ENCODE data around the gene AHSG. TPM values are rescaled to one million over a fixed set of nuclear protein-coding genes. Genes with fewer than 3 reads are reported as not detected.

Gene AHSG
- total and polyA plus RNA-seq, 8 donors = 0.12 to 1.8 (median 0.24) TPM; not detected in 4

- DNase-seq (no peak), ATAC-seq (no peak), FAIRE-seq (no peak)
- no peak for TF ChIP-seq CTCF (IDR thresholded peaks at IDR 0.05)
- no peaks in the 10 kb centered on the region for H3K9me3 ChIP-seq
- WGBS, 2 donors = 75 to 83% methylated on average over 7 of the region's 7 CpGs
- intact Hi-C loops (cut with DNase I) = no loop called here
- no peak overlapping the region for H3K4me3 ChIP-seq
- H3K4me1 ChIP-seq = peaks cover 12 to 29% (median 22%) of the 10 kb centered on the region in 3 donors
- H3K27me3 ChIP-seq = no peaks in the 10 kb centered on the region
- H3K27ac ChIP-seq = peak overlapping the region in 2 of 4 donors; percentile 53 to 71
- H3K36me3 ChIP-seq = peaks cover 0 to 4% (median 0%) of the 10 kb centered on the region in 3 donors
These were observed 22.1 kb upstream of the AHSG start for GRCh38 chr3:186590580-186591295.

- Histone ChIP-seq H3K9me3 (no peaks in the 10 kb centered on the region), H3K27me3 (no peaks in the 10 kb centered on the region), H3K4me3 (no peak overlapping the region), H3K36me3 (no peaks in the 10 kb centered on the region), H3K4me1 (peaks cover 12 to 29% (median 22%) of the 10 kb centered on the region in 3 donors), H3K27ac (no peak overlapping the region)
- DNase-seq = no peak
- WGBS, 2 donors = 94 to 100% methylated on average over 4 of the region's 4 CpGs
- ATAC-seq = no peak
- TF ChIP-seq CTCF (IDR thresholded peaks at IDR 0.05) = no peak
- intact Hi-C loops (cut with DNase I) = no loop called here
- no peak for FAIRE-seq
These were observed 20.2 kb upstream of the AHSG start for GRCh38 chr3:186592682-186593081.

GRCh38 chr3:186593862-186594261 is 19.0 kb upstream of the AHSG start:
- Histone ChIP-seq H3K27ac (peak overlapping the region; percentile 23 to 68 (median 46)), H3K4me3 (no peak overlapping the region), H3K27me3 (no peaks in the 10 kb centered on the region), H3K4me1 (peaks cover 12 to 29% (median 22%) of the 10 kb centered on the region in 3 donors), H3K36me3 (no peaks in the 10 kb centered on the region), H3K9me3 (no peaks in the 10 kb centered on the region)
- no peak for TF ChIP-seq CTCF (IDR thresholded peaks at IDR 0.05)
- WGBS, 2 donors = 41 to 46% methylated on average over 3 of the region's 3 CpGs
- peak in 3 of 4 donors; percentile 17 to 38 (median 31) for ATAC-seq
- FAIRE-seq = no peak
- DNase-seq = no peak
- intact Hi-C loops (cut with DNase I) = no loop called here

GRCh38 chr3:186594591-186595113 is 18.2 kb upstream of the AHSG start:
- no peak for FAIRE-seq
- Histone ChIP-seq H3K4me3 (no peak overlapping the region), H3K27ac (peak overlapping the region; percentile 23 to 68 (median 46)), H3K9me3 (no peaks in the 10 kb centered on the region), H3K27me3 (no peaks in the 10 kb centered on the region), H3K4me1 (peaks cover 12 to 28% (median 25%) of the 10 kb centered on the region in 3 donors), H3K36me3 (no peaks in the 10 kb centered on the region)
- intact Hi-C loops (cut with DNase I) = no loop called here
- DNase-seq = peak in 5 of 6 donors; percentile 33 to 61 (median 51)
- no peak for TF ChIP-seq CTCF (IDR thresholded peaks at IDR 0.05)
- peak; percentile 67 to 84 (median 74) for ATAC-seq
- 42 to 47% methylated on average over 6 of the region's 6 CpGs for WGBS, 2 donors
